LoVo (cell line): ENCODE data around the gene PRDM1.
A peak's percentile ranks its signal among the peaks of the same experiment; 100 is the strongest.

Source experiments
- DNase-seq: peaks from one replicate; pipeline ENCODE4 v3.0.0-alpha.2; 2016; ENCODE audit warnings: low spot score

The PRDM1 gene

DNA sequence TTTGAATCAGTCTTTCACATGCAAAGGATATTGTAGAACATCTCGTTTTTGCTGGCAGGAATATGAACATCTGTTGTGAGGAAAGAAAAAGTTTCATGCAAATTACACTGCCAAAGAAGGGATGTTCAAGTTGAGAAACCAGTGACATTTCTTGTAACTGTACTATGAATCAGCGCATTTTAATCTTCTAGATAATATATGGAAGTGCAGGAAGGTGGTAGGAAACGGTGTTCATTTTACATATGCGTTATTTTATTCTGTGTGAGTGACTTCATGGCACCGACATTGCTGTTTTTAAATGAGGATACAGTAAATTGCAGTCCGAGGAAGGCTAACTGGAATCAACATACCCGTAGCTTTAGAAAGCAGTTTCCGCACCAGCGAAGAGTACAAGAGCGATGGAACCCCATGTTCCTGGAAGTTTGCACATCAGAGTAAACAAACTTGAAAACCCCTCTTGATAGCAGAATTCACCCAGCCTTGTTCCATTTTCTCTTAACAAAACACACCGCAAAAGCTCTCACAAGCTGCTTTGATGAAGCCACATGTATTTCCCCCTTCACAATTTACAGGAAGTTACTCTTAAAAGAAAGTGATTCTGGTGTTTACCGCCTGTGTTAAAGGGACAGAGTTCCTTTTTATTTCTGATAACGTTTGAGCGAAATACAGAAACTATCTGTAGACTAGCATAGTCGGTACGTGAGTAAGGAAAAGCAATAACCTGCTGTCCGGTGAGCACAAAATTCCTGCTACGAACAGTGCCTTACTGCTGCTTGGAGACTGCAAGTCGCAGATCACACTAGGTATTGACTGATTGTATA is 11.5 kb downstream of the PRDM1 start:
- peak; percentile 47 for DNase-seq

DNA sequence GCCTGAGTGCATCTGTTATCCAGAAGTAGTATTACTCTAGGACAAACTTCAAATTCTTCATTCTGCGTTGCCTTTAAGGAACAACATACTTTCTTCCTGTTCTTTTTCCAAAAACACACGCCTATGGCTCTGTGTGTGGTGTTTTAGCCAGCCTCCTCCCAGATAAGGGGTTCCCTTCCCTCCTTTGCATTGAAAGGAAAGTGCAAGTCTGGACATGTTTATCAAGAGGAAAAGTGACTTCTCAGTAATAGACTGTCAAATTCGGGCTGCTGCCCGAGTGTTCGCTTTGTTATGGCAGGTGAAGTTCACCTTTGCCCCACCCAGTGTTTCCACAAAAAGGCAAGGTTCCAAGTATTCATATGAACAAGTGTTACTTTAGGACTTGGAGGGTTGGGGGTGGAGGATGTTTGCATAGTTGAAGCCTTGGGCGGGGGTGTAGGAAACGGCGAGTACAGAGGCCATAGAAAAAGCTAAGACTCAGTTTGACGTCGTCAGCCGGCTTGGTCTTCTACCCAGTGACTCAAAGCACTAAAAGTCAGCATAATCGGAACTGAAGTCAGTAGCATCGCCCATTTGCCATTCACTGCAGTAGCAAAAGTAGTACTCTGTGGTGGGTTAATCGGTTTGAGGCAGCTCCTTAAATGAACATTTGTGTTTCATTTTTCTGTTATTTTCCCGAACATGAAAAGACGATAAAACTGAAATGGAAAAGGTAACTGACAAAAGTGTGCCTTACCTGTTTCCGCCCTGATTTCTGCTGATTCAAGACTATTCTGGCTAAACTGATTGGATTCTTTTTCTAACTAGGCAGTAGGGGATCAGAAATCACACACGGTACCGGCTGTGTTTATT is 12.5 kb downstream of the PRDM1 start:
- DNase-seq, result peak; percentile 94

DNA sequence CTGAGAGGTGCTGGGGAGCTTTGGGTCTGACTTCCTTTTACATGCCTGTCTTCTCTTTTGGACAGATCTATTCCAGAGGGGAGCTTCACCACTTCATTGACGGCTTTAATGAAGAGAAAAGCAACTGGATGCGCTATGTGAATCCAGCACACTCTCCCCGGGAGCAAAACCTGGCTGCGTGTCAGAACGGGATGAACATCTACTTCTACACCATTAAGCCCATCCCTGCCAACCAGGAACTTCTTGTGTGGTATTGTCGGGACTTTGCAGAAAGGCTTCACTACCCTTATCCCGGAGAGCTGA is 13.1 kb downstream of the PRDM1 start:
- DNase-seq, result no peak

DNA sequence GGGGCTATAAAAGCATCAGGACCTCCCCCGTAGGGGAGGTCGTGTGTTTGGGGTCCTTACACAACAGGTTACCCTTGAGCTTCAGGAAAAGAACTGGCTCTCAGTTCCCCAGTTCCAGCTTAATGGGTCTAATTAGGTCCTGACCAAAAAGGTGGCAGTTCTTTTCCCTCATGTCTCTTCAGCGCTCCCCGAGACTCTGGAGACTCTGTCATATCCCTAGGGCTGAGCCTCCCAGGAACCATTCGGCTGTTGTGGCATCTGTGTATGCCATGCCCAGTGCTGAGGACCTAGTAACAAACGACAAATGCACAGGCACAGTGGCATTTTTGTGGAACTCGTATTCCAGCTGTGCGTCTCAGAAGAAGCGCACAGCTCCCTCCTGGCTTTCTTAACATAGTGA is 14.6 kb downstream of the PRDM1 start:
- no peak for DNase-seq

DNA sequence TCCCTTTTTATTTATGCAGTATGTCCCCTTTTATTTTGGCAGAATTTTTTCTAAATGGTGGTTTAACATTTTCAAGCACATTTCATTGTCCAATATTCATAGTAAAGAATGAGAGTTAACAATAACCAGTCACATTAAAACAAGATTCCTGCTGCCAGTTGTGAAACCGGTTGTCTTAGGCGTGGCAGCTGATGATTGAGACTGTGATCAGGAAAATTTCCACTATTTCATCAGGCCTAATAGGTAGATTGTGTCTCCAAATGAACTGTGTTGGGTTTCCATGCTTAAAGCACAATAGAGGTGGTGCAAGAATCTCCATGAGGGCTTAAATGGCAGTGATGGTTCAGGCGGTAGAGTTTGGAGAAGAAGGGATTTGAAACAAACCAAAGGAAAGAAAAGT is 15.3 kb downstream of the PRDM1 start:
- no peak for DNase-seq

DNA sequence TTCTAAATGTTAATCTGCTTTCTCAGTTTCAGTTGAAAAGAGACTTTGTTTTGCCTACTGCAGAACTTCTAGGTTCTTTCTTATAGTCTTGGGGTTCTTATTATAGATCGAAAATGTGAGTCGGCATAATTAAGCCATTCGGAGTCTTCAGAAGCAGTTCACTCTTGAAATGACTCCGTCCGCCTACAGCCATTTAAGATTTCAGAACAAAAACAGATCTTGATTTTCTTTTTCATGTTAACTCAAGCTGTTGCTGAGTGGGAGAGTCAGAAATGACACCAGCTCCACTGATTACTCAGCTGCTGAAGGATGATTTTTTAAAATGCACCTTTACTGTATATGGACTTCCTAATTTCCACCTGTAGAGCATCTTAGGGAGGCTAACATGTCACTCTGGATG is 15.9 kb downstream of the PRDM1 start:
- DNase-seq, result no peak

DNA sequence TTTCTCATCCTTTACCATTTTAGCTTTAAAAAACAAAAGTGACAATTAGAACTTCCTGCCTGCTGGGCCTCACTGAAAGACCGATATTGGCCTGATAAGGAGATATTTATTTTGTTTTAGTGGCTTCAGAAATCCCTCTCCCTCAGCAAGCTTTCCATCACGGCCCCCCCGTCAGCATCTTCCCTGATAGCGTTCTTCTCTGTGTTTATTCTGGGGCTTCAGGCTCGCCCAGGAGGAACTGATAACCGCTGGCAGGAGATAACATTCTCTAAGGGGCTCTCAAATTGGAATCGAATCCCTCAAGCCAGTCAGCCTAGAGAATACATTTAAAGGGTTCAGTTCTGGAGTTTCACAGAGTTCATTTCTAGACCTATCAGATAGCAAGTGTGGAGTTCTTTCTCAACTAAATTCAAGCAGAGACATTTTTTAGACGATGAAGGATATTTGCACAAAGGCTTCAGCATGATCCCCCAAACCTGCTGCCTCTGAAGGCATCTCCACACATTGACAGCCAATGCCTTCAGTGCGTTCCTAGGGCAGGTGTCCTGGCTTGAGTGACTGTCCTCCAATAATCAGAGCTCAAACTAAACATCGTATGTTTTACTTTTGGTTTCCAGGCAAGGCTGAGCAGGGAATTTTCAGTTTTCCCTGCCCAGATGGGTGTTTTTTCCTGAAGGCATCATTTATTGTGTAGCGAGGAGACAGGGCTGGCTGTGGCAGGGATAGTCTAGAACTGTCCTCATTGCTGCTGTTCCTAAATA is 17.0 kb downstream of the PRDM1 start:
- no peak for DNase-seq

DNA sequence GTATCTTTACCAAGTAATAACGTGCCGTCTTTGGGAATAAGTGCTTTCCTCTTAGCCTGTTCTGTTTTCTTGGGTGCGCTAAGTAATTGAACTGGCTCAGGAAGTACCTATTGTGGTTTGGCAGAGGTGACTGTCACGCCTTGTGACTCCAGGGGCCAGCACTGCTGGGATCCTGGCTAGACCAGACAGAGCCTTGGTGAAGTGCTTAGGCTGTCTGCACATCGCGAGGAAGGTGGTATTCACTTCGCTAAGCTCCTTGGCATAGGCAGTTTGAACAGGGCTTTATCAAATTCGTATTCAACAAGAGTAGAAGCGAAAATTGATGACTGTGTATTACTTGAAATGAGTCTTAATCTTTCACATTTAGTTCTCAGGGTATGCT is 17.6 kb downstream of the PRDM1 start:
- peak; percentile 77 for DNase-seq

DNA sequence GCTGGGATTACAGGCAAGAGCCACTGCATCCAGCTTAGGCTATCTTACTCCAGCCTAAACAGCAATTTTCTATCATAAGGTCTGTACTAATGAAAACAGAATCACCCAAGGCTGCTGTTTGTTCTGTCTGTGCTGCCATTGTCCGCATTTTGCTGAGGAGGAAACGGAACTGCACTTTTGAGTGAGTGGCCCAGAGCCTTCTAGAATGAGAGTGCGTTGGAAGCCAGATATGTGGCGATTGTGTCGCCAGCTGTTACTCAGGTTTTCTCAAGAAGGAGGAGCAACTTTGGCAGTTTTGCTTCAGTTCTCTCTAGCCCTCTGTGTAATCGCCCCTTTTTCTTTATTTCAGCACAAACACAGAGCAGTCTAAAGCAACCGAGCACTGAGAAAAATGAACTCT is 18.3 kb downstream of the PRDM1 start:
- DNase-seq, result no peak

DNA sequence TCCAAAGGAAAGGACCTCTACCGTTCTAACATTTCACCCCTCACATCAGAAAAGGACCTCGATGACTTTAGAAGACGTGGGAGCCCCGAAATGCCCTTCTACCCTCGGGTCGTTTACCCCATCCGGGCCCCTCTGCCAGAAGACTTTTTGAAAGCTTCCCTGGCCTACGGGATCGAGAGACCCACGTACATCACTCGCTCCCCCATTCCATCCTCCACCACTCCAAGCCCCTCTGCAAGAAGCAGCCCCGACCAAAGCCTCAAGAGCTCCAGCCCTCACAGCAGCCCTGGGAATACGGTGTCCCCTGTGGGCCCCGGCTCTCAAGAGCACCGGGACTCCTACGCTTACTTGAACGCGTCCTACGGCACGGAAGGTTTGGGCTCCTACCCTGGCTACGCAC is 18.8 kb downstream of the PRDM1 start:
- no peak for DNase-seq

DNA sequence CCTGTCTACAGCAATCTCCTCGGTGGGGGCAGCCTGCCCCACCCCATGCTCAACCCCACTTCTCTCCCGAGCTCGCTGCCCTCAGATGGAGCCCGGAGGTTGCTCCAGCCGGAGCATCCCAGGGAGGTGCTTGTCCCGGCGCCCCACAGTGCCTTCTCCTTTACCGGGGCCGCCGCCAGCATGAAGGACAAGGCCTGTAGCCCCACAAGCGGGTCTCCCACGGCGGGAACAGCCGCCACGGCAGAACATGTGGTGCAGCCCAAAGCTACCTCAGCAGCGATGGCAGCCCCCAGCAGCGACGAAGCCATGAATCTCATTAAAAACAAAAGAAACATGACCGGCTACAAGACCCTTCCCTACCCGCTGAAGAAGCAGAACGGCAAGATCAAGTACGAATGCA is 19.4 kb downstream of the PRDM1 start:
- DNase-seq, result no peak

DNA sequence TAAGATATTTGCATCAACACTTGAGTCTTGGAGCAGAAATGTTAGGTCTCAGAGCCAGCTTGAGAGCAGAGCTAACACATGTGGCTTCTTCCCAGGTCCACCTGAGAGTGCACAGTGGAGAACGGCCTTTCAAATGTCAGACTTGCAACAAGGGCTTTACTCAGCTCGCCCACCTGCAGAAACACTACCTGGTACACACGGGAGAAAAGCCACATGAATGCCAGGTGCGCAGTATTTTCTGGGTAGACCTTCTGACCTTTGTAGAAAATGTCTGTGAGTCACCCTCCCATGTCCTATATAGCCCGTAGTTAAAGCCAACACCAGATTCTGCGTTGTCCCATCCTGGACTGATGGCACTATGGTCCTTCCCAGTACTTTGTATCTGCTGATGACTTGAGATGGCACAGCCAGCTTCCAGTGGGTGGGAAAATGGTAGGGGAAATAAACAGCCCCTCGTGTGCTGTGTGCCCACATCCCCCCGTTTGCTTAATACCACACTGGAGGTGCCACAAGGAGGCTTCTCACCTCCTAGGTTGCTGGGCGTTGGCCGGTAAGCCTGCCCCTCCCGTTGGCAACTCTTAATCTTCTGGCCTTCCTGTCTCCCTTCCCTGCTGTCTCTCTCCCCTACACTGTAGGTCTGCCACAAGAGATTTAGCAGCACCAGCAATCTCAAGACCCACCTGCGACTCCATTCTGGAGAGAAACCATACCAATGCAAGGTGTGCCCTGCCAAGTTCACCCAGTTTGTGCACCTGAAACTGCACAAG is 20.3 kb downstream of the PRDM1 start:
- DNase-seq, result no peak

DNA sequence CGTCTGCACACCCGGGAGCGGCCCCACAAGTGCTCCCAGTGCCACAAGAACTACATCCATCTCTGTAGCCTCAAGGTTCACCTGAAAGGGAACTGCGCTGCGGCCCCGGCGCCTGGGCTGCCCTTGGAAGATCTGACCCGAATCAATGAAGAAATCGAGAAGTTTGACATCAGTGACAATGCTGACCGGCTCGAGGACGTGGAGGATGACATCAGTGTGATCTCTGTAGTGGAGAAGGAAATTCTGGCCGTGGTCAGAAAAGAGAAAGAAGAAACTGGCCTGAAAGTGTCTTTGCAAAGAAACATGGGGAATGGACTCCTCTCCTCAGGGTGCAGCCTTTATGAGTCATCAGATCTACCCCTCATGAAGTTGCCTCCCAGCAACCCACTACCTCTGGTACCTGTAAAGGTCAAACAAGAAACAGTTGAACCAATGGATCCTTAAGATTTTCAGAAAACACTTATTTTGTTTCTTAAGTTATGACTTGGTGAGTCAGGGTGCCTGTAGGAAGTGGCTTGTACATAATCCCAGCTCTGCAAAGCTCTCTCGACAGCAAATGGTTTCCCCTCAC is 21.0 kb downstream of the PRDM1 start:
- no peak for DNase-seq

DNA sequence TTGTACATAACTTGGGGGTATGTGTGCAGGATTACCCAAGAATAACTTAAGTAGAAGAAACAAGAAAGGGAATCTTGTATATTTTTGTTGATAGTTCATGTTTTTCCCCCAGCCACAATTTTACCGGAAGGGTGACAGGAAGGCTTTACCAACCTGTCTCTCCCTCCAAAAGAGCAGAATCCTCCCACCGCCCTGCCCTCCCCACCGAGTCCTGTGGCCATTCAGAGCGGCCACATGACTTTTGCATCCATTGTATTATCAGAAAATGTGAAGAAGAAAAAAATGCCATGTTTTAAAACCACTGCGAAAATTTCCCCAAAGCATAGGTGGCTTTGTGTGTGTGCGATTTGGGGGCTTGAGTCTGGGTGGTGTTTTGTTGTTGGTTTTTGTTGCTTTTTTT is 22.0 kb downstream of the PRDM1 start:
- no peak for DNase-seq

DNA sequence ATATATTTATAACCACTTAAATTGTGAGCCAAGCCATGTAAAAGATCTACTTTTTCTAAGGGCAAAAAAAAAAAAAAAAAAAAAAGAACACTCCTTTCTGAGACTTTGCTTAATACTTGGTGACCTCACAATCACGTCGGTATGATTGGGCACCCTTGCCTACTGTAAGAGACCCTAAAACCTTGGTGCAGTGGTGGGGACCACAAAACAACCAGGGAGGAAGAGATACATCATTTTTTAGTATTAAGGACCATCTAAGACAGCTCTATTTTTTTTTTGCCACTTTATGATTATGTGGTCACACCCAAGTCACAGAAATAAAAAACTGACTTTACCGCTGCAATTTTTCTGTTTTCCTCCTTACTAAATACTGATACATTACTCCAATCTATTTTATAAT is 22.9 kb downstream of the PRDM1 start:
- no peak for DNase-seq

DNA sequence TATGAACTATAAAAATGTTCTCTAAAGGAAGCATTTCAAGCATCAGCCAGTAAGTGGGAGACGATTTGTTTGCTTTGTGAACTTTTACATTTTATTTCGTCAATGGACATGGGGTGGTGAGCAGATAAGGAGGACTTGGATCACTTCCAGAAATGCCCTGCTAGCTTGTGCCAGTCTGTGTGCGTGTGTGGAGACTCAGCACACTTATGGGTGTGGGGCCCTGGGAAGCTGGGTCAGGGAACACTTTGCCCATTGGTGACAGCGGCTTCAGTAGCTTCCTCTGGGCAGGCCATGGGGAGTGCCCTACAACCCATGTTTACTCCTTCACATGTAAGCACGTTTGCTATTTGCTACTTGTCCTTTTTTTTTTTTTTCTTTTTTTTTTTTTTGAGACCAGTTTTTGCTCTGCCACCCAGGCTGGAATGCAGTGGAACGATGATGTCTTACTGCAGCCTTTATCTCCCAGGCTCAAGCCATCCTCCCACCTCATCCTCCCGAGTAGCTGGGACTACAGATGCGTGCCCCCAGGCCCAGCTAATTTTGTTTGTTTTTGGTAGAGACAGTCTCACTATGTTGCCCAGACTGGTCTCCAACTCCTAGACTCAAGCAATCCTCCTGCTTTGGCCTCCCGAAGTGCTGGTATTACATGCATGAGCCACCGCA is 24.2 kb downstream of the PRDM1 start:
- DNase-seq, result peak; percentile 59

DNA sequence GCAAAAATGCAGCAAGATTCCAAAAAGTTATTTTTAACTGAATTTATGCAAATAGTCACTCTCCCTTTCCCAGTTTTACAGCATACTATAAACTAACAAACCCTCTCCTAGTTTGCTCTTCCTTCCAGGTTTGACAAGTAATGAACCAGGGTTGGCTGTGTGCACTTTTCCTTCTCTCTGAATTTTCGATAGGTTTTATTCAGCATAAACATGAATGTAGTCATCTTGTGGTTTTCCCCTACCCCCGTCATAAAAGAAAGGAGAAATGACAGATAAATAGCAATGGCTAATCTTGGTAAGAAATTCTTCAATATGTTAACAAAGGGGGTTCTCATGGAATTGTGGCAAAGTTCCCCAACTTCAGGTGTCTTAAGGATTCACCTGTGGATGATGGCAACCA is 26.3 kb downstream of the PRDM1 start:
- no peak for DNase-seq

DNA sequence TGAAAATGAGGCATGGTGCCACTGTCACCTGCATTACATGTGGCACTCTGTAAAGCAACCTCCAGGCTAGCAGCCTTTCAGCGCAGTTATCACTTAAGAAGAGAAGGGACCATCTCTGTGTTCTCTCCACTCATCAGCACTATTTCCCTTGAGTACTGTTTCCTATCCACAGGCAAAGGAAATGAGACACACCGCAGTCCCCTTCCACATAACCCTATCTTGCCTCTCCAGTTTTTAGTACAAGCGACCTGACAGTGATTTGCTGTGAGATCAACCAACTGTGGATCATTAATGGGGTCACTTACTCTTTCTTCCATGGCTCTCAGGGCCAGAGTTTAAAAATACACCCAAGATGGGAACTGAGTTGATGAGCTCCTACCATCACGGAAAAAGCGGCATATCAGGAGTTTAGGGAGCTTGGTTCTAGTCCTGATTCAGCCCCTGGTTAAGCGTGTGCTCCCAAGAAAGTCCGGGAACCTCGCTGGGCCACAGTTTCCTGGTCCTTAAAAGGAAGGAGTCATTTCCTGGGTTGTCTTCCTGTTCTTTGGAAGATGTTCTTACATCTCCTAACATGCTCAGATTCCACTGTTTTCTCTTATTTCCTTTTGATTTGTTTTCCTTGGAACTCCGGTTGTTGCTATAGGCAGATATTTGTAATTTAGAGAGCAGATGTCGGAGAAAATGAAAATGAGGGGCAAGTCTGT is 27.3 kb downstream of the PRDM1 start:
- no peak for DNase-seq

DNA sequence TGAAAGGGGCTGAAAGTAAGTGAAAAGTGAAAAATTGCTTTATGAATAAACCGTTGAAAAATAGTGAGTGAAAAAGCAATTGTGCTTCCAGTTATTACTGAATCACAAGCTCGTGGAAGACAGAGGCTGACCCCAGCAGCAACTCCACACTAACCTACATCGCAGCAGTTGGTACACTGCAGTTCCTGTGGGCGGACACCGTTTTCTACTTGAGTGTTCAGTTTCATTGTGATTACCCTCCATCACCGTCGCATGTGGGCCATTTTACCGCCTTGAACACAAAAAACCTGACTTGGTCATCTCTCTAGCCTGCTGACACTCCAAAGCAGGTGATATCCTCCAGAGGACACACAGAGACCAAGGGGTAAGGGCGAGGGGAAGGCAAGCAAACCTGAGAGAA is 28.4 kb downstream of the PRDM1 start:
- no peak for DNase-seq

DNA sequence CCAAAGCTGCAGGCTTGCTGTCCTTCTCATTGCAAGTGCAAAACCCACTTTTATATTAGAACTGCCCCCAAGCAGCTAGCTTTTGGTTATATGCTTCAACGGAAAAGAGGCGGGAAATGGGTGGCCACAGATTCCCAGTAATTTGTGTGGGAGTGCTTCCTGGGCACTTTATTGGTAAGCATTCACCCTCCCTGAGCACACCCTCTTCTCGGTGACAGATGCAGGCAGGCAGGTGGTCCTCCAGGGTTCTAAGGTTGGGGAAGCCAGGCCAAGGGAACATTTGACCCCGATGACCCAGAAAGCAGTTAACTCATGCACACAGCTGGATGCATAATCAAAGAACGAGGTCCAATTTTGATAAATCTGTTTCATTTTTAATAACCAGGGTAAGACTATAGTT is 29.1 kb downstream of the PRDM1 start:
- DNase-seq, result no peak
